BLaER1 treated with 17β-estradiol and CSF1 and Interleukin-3, amounts not matched to agents 10 nM and 100 nM (cell line): ENCODE data around the gene PAX6.

Experiments used
- H3K27ac ChIP-seq, 11 experiments: shearing (Covaris generic); formaldehyde crosslinking; 2 replicates each; pipeline ENCODE4 v1.8.1; 2022
- H3K27me3 ChIP-seq, 11 experiments: shearing (Covaris generic); formaldehyde crosslinking; 2 replicates each; pipeline ENCODE4 v1.8.1; 2022
- H3K36me3 ChIP-seq, 11 experiments: shearing (Covaris generic); formaldehyde crosslinking; 2 replicates each; pipeline ENCODE4 v1.8.1; 2022
- H3K4me1 ChIP-seq, 10 experiments: shearing (Covaris generic); formaldehyde crosslinking; 2 replicates each; pipeline ENCODE4 v1.8.1; 2022
- H3K4me2 ChIP-seq, 11 experiments: shearing (Covaris generic); formaldehyde crosslinking; 2 replicates each; pipeline ENCODE4 v1.8.1; 2022
- H3K4me3 ChIP-seq, 10 experiments: shearing (Covaris generic); formaldehyde crosslinking; 2 replicates each; pipeline ENCODE4 v1.8.1; 2022
- H3K9ac ChIP-seq, 11 experiments: shearing (Covaris generic); formaldehyde crosslinking; 2 replicates each; pipeline ENCODE4 v1.8.1; 2022
- H3K9me3 ChIP-seq, 11 experiments: shearing (Covaris generic); formaldehyde crosslinking; replicated peaks in 1 of 11; 2 replicates each; pipeline ENCODE4 v1.8.1; 2022
- H4K20me1 ChIP-seq, 11 experiments: shearing (Covaris generic); formaldehyde crosslinking; 2 replicates each; pipeline ENCODE4 v1.8.1; 2022
- Cebpa-rat ChIP-seq, 11 experiments: shearing (Covaris generic); IDR thresholded peaks; 2 replicates each; pipeline ENCODE4 v1.8.1; 2022

The PAX6 gene

DNA sequence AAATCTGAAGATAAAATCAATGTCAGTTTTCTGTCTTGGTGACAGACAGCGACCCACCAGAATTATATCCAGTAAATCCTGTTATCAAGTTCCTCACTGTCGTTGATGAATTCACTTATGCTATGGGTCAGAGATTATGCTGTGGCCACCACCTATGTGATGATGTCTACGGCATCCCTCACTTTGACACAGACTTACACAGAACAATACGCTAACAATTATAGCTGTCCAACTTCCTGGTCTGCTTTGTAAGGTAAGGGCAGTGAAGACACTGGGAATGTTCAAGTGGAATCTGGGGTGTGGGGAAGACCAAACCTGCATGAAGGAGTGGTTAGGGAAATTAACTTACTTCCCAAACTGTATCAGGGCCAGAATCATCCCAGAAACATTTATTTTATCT is 19.3 kb upstream of the PAX6 start:
- Histone ChIP-seq H3K4me1 (no peaks in the 10 kb centered on the region), H4K20me1 (peaks cover 0 to 6% (median 0%) of the 10 kb centered on the region in 11 experiments; a peak in 2 of 22 replicates), H3K36me3 (no peaks in the 10 kb centered on the region), H3K27ac (no peak overlapping the region), H3K4me3 (no peak overlapping the region), H3K9me3 (peaks cover 14 to 20% (median 19%) of the 10 kb centered on the region in 11 experiments), H3K4me2 (no peak overlapping the region), H3K9ac (no peak overlapping the region), H3K27me3 (peaks cover 26 to 42% (median 36%) of the 10 kb centered on the region in 11 experiments)
- no peak for TF ChIP-seq Cebpa-rat (IDR thresholded peaks at IDR 0.05)

DNA sequence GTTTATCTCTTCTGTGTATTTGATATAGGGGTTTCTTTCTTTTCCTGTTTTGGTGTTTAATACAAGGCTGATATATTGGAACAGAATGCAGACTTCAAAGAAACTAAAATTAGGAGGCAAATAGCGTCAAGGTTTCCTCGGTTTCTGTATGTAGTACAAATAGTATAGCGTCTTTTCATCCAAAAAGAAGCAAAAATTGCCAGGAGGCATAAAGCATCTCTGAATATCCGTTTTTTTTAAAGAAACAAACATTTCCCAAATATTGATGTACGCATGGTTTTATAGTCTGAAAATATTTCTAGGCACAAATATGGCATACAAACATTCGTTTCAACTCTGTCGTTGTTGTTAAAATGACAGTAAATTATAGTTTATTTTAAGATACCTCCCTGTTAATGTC is 17.1 kb upstream of the PAX6 start:
- TF ChIP-seq Cebpa-rat (IDR thresholded peaks at IDR 0.05): no peak
- H3K4me2 ChIP-seq: no peak overlapping the region
- H3K4me1 ChIP-seq: no peaks in the 10 kb centered on the region
- H3K36me3 ChIP-seq: no peaks in the 10 kb centered on the region
- peaks cover 35 to 42% (median 40%) of the 10 kb centered on the region in 11 experiments for H3K9me3 ChIP-seq
- H3K27me3 ChIP-seq: peaks cover 48 to 64% (median 58%) of the 10 kb centered on the region in 11 experiments
- H4K20me1 ChIP-seq: peaks cover 0 to 7% (median 0%) of the 10 kb centered on the region in 11 experiments; a peak in 3 of 22 replicates
- H3K9ac ChIP-seq: no peak overlapping the region
- H3K4me3 ChIP-seq: no peak overlapping the region
- H3K27ac ChIP-seq: no peak overlapping the region

DNA sequence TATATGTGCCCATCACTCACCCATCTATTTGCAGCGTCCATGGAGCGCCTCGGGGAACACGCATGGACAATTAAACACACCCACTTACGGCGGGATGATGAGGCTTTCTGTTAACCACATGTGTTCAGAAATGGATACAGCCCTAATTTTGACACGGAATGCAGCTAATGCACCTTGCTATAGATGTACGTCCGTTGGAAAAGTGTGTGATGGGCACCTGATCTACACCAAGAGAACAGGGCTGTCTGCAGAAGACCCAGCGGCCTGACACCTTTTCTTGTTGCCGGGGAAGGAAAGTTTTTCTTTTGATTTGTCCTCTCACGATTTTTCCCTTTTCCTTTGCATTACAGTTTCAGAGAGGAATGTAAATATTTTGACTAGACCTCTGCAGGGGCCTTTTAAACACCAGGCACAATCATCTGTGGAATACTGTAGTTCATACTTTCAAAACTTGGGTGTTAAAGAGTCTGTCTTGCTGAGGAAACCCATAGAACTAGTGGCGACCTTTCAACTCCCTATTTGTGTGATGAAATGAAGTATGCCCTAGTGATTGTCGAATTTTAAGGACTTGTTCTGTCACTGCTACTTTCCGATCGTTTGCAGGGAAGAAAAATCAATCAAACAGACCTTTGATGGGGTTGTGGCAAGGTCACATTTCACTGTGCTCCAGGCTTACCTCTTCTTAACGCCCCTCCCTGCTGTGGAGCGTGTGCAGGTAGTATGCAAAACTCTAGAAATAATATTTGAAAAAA is 16.5 kb upstream of the PAX6 start:
- H3K27me3 ChIP-seq: peaks cover 54 to 70% (median 64%) of the 10 kb centered on the region in 11 experiments
- H3K4me1 ChIP-seq: no peaks in the 10 kb centered on the region
- no peak overlapping the region for H3K4me3 ChIP-seq
- no peak overlapping the region for H3K9ac ChIP-seq
- H4K20me1 ChIP-seq: peaks cover 0 to 7% (median 0%) of the 10 kb centered on the region in 11 experiments; a peak in 5 of 22 replicates
- H3K36me3 ChIP-seq: no peaks in the 10 kb centered on the region
- H3K4me2 ChIP-seq: no peak overlapping the region
- no peak for TF ChIP-seq Cebpa-rat (IDR thresholded peaks at IDR 0.05)
- H3K27ac ChIP-seq: no peak overlapping the region
- peaks cover 35 to 47% (median 43%) of the 10 kb centered on the region in 11 experiments for H3K9me3 ChIP-seq

DNA sequence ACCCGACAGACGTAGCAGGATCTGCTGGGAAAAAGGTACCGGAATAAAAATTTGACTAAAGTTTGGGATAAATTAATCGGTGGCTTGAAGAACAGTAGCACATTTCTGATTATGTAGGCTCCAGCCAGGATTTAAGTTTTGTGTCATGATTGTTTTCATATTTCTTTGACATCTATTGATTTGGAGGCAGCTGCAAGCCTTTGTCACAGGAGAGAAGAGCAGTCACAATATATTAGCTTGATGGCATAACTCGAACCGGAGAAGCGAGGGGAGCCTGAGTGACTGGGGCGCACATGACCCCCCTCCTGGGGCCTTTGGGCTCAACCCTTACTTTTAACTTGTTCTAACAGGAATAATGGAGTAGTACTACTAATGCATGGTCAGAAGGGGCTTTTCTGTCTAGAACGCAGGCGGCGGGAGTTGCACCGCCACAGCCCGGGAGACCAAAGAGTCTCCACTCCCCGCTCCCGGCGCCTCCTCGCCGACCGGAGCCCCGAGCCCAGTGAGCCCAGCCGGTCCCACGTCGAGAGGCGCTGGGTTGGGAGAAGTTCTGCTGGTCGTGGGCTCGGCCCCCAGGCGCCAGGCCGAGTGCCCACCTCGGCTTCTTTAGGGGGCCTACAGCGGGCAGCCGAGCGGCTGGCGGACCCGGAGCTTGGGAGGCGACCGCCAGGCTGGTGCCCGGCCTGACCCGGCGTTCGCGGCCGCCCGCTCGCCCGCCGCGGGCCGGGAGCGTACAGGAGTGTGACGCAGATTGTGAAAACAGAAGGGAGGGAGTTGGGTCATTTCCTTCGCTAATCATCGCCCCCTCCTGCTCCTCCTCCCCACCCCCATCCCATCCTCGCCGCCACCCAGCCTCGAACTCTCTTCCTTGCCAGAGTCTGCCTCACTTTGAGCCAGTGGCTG is 15.7 kb upstream of the PAX6 start:
- H3K27me3 ChIP-seq: peaks cover 63 to 78% (median 73%) of the 10 kb centered on the region in 11 experiments
- no peak for TF ChIP-seq Cebpa-rat (IDR thresholded peaks at IDR 0.05)
- no peaks in the 10 kb centered on the region for H3K36me3 ChIP-seq
- peaks cover 35 to 50% (median 46%) of the 10 kb centered on the region in 11 experiments for H3K9me3 ChIP-seq
- H3K9ac ChIP-seq: no peak overlapping the region
- no peaks in the 10 kb centered on the region for H3K4me1 ChIP-seq
- H4K20me1 ChIP-seq: peaks cover 0 to 11% (median 0%) of the 10 kb centered on the region in 11 experiments; a peak in 5 of 22 replicates
- no peak overlapping the region for H3K27ac ChIP-seq
- no peak overlapping the region for H3K4me2 ChIP-seq
- H3K4me3 ChIP-seq: no peak overlapping the region

DNA sequence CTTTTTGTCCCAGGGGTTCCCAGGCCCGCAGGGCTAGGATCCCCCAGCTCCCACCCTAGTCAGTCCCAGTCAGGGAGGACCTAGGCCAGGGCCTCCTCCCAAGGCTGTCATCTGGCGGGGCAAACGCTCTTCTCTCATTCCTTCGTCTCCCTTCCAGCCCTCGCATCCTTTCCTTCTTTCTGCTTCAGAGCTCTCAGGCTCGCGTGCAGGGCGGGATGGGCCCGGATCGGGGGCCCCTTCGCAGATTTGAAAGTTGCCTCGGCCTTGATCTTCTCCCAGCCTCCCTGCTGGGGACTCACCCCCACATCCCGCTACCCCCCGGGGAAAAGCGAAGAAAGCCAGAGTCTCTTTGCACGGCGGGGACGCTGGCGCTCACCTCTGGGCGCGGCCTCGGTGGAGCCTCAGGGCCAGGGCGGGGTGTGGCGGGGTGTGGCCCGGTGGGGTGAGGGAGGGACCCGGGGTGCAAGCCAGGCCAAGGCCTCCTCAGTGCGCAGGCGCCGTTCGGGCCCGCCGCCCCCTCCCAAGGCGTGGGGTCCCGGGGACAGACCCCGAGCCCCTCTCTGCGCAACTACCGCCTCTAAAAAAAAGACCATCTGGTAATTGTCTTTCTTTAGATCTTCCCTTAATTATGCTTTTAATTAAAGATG is 14.8 kb upstream of the PAX6 start:
- H3K4me3 ChIP-seq: no peak overlapping the region
- no peaks in the 10 kb centered on the region for H3K4me1 ChIP-seq

DNA sequence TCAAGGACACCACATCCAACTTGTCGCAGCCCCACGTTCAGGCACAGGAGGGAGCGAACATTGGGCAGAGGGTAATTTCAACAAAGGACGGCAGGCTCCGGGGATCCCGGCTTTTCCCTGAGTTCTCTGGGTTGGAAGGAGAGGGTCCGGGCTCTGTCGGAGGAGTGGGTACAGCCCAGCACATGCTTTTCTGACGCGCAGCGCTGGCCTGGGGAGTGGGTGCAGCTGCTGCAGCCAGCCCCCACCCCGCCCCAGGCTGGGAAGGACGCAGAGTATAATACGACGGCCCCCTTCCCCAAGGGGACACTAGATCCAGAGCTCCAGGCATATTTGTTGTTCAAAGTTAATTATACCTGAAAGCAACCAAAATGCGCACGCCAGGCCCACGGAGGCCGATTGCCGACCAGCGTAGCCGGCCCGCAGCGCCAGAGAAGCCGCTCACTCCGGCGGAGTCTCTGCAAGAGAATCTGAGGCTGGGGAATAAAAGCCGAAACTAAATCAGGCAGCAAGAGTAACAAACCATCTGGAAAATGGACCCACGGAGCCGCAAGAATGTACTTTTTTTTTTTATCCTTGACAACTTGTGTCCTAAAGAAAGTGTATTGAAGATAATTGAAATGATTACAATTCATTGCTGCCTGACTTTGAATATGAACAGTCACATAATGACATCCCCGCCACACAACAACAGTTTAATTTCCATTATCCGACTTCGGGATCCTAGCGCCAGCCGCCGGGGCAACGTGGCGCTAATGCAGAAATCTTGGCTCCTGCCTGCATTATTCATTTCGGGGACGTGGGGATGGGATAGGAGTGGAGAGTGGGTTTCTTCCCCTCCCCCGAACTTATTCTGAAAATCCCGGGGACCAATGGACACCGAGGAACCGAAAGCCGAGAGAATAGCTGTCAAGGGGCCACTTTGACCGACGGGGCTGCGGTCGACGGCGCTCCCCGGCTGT is 14.0 kb upstream of the PAX6 start:
- no peak overlapping the region for H3K27ac ChIP-seq
- H3K4me3 ChIP-seq: no peak overlapping the region
- peaks cover 79 to 94% (median 89%) of the 10 kb centered on the region in 11 experiments for H3K27me3 ChIP-seq
- no peak overlapping the region for H3K4me2 ChIP-seq
- H3K36me3 ChIP-seq: no peaks in the 10 kb centered on the region
- TF ChIP-seq Cebpa-rat (IDR thresholded peaks at IDR 0.05): no peak
- no peak overlapping the region for H3K9ac ChIP-seq
- H3K9me3 ChIP-seq: peaks cover 42 to 64% (median 52%) of the 10 kb centered on the region in 11 experiments
- no peaks in the 10 kb centered on the region for H3K4me1 ChIP-seq
- H4K20me1 ChIP-seq: peaks cover 0 to 14% (median 0%) of the 10 kb centered on the region in 11 experiments; a peak in 7 of 22 replicates

More for the DNA sequence above, 14.8 kb upstream of the PAX6 start:
- H3K9me3 ChIP-seq: peaks cover 35 to 56% (median 46%) of the 10 kb centered on the region in 11 experiments
- H3K4me2 ChIP-seq: no peak overlapping the region
- no peak for TF ChIP-seq Cebpa-rat (IDR thresholded peaks at IDR 0.05)
- peaks cover 0 to 14% (median 0%) of the 10 kb centered on the region in 11 experiments; a peak in 5 of 22 replicates for H4K20me1 ChIP-seq
- H3K27ac ChIP-seq: no peak overlapping the region
- H3K9ac ChIP-seq: no peak overlapping the region
- no peaks in the 10 kb centered on the region for H3K36me3 ChIP-seq
- H3K27me3 ChIP-seq: peaks cover 71 to 86% (median 81%) of the 10 kb centered on the region in 11 experiments

DNA sequence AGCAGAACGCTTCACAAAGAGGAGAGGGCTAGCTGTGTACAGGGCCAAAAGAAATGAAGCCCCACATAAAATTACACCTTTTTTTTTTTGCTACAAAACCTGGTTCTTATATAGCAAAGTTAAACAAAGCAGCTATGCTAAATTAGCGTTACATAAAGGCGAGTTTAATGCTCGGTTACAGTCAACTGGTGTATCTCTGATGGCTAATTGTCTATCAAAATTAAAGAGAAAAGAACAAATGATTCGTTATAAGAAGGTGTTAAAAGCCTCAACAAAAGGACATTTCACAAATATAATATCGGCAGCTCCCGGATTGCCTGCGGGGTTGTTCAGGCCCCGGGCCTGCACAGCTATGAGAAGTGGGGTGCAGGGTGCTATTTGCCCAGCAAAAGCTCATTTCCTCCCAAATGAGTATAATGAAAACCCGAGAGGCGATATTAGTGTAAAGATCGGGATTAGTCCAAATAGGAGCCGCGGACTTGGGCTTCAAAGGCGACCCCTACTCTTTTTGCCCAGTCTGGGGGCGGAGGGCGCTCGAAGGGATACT is 13.3 kb upstream of the PAX6 start:
- peaks cover 50 to 72% (median 60%) of the 10 kb centered on the region in 11 experiments for H3K9me3 ChIP-seq
- H3K4me2 ChIP-seq: no peak overlapping the region
- no peak overlapping the region for H3K27ac ChIP-seq
- H3K4me1 ChIP-seq: no peaks in the 10 kb centered on the region
- TF ChIP-seq Cebpa-rat (IDR thresholded peaks at IDR 0.05): no peak
- no peak overlapping the region for H3K4me3 ChIP-seq
- H4K20me1 ChIP-seq: peaks cover 0 to 14% (median 0%) of the 10 kb centered on the region in 11 experiments; a peak in 7 of 22 replicates
- H3K9ac ChIP-seq: no peak overlapping the region
- no peaks in the 10 kb centered on the region for H3K36me3 ChIP-seq
- H3K27me3 ChIP-seq: peaks cover 86 to 100% (median 93%) of the 10 kb centered on the region in 11 experiments
